Transverse colon (tissue), 4 donors: Measurements from ENCODE around the gene NPAP1. TPM values are rescaled to one million over a fixed set of nuclear protein-coding genes. Genes with fewer than 3 reads are reported as not detected.
"Not testable (repeated sequence)": the region's sequence is repeated elsewhere in the genome, so short reads cannot be mapped to it uniquely, and the experiment has no call there.

Experiments
- DNase-seq: peaks from one replicate; pipeline ENCODE4 v3.0.0-alpha.2; 2019
- H3K27ac ChIP-seq, 4 donors: fragments of 200-600 bp; sonication (generic); 2 replicates each; pipeline ENCODE4 v1.5.1; 2016 to 2018; ENCODE audit warnings: inconsistent platforms in 4 of 4
- H3K27me3 ChIP-seq: fragments of 200-600 bp; sonication (generic); 2 replicates; pipeline ENCODE4 v1.5.1; 2017; ENCODE audit warnings: inconsistent platforms
- H3K36me3 ChIP-seq, 4 donors: fragments of 200-600 bp; sonication (generic); 2 replicates each; pipeline ENCODE4 v1.5.1; 2017 to 2019; ENCODE audit warnings: inconsistent platforms in 4 of 4
- H3K4me1 ChIP-seq, 4 donors: fragments of 200-600 bp; sonication (generic); 2 replicates each; pipeline ENCODE4 v1.5.1; 2017 to 2020; ENCODE audit warnings: inconsistent platforms in 4 of 4
- H3K4me3 ChIP-seq, 4 donors: fragments of 200-600 bp; sonication (generic); 1 replicate in 1 of 4; 2 replicates in 3 of 4; pipeline versions ENCODE4 v1.5.1 to v1.6.1; 2017 to 2019; ENCODE audit warnings: inconsistent platforms in 4 of 4
- H3K9me3 ChIP-seq, 2 donors: fragments of 200-600 bp; sonication (generic); 2 replicates each; pipeline ENCODE4 v1.5.1; 2017 to 2019; ENCODE audit warnings: inconsistent platforms in 2 of 2
- CTCF ChIP-seq, 5 experiments: fragments of 200-600 bp in 3 of 5; fragments of 450-650 bp in 2 of 5; sonication (generic) in 3 of 5; IDR thresholded peaks; 1 replicate in 2 of 5; 2 replicates in 3 of 5; pipeline ENCODE4 v1.5.1; 2016 to 2017; ENCODE audit warnings: antibody characterized with exemption in 5 of 5, inconsistent platforms in 3 of 5, mild to moderate bottlenecking in 2 of 5, moderate library complexity in 1 of 5
- EP300 ChIP-seq: sonication (generic); formaldehyde crosslinking; IDR thresholded peaks from one replicate; pipeline ENCODE4 v1.6.1; 2017; ENCODE audit warnings: antibody characterized with exemption, low read depth
- POLR2A ChIP-seq: fragments of 450-650 bp; IDR thresholded peaks from one replicate; pipeline ENCODE4 v1.6.1; 2016; ENCODE audit warnings: antibody characterized with exemption, mild to moderate bottlenecking, moderate library complexity
- POLR2AphosphoS5 ChIP-seq, 3 donors: sonication (generic); formaldehyde crosslinking; IDR thresholded peaks; one replicate each; pipeline ENCODE4 v1.6.1; 2016; ENCODE audit warnings: antibody characterized with exemption in 3 of 3
- WGBS, 2 donors: methylation state at CpG; one replicate each; pipeline ENCODE4 v1.1.5; 2018; ENCODE audit warnings: low coverage in 1 of 2; 5-methylcytosine and 5-hydroxymethylcytosine counted together
- in situ Hi-C, 4 donors: fragments of 200-750 bp; cut with MboI; loops; one replicate each; pipeline versions ENCODE4 v1.15.0 to v1.15.1; 2017; ENCODE audit warnings: low sequenced_read_pairs in 3 of 4, low pct_ligation_motif_present in 1 of 4, low pct_unique_long_range_greater_than_20kb in 1 of 4
- intact Hi-C: fragments of 100-400 bp; cut with DNase I; formaldehyde crosslinking; loops from one replicate; pipeline ENCODE4 v1.15.1; 2023; ENCODE audit warnings: low total_unique reads
- total RNA-seq, 4 donors: library from RNA; depleted of rRNA; stranded (reverse); fragments of >200 nt; gene quantifications; one replicate each; pipeline ENCODE4 v1.1.0, GENCODE V29; 2016

Gene NPAP1
- under 1 TPM in 2 of 4 donors, not detected in 2; under 0.01 to 0.16 TPM for total RNA-seq

- Histone ChIP-seq H3K27me3 (no peaks in the 10 kb centered on the region), H3K4me1 (no peaks in the 10 kb centered on the region), H3K9me3 (peaks cover 0 to 3% of the 10 kb centered on the region in 2 donors), H3K4me3 (no peak within 1 kb of the TSS), H3K27ac (no peak within 1 kb of the TSS), H3K36me3 (no peaks in the 10 kb centered on the region)
- in situ Hi-C loops (no loop called here), intact Hi-C loops (no loop called here)
- DNase-seq = no peak
- no peak for TF ChIP-seq POLR2A
- TF ChIP-seq POLR2AphosphoS5 (IDR thresholded peaks at IDR 0.05) = no peak
- TF ChIP-seq CTCF (IDR thresholded peaks at IDR 0.05) = no peak
- no peak for TF ChIP-seq EP300
- 94 to 100% methylated on average over 2 to 42 of the region's 62 CpGs for WGBS, 2 donors
Measured at GRCh38 chr15:24675332-24676144, at the start of gene NPAP1. TSS of gene NPAP1 (plus strand) at chr15:24675775. CDS start at chr15:24675868, 93 bp downstream.

GRCh38 chr15:24627443-24627842 is 48.1 kb upstream of the NPAP1 start:
- no peaks in the 10 kb centered on the region for H3K36me3 ChIP-seq
- in situ Hi-C loops = no loop called here
- no peak overlapping the region for H3K27ac ChIP-seq
- H3K4me1 ChIP-seq = no peaks in the 10 kb centered on the region
- no peak for DNase-seq
- TF ChIP-seq POLR2A = no peak
- no peak for TF ChIP-seq CTCF (IDR thresholded peaks at IDR 0.05)
- intact Hi-C loops = no loop called here
- peaks cover 0 to 4% of the 10 kb centered on the region in 2 donors for H3K9me3 ChIP-seq
- WGBS, 2 donors = 49% methylated on average over 3 of the region's 3 CpGs; no CpG with 5 or more reads in 1 of the 2 donors
- H3K4me3 ChIP-seq = no peak overlapping the region
- H3K27me3 ChIP-seq = no peaks in the 10 kb centered on the region

GRCh38 chr15:24633082-24633481 is 42.5 kb upstream of the NPAP1 start:
- in situ Hi-C loops (no loop called here), intact Hi-C loops (no loop called here)
- DNase-seq = no peak
- Histone ChIP-seq H3K9me3 (peaks cover 0 to 12% of the 10 kb centered on the region in 2 donors), H3K36me3 (no peaks in the 10 kb centered on the region), H3K4me3 (no peak overlapping the region), H3K4me1 (no peaks in the 10 kb centered on the region), H3K27me3 (no peaks in the 10 kb centered on the region), H3K27ac (no peak overlapping the region)
- TF ChIP-seq CTCF (IDR thresholded peaks at IDR 0.05) = no peak
- TF ChIP-seq POLR2AphosphoS5 (IDR thresholded peaks at IDR 0.05) = no peak
- WGBS, 2 donors = 79 to 100% methylated on average over 2 to 4 of the region's 4 CpGs

GRCh38 chr15:24639412-24639811 is 36.2 kb upstream of the NPAP1 start:
- H3K36me3 ChIP-seq, H3K9me3 ChIP-seq, intact Hi-C loops, H3K27ac ChIP-seq, in situ Hi-C loops, H3K4me3 ChIP-seq, H3K27me3 ChIP-seq, DNase-seq, H3K4me1 ChIP-seq: not testable (repeated sequence)
- WGBS, 2 donors = 84% methylated on average over 11 of the region's 11 CpGs; no CpG with 5 or more reads in 1 of the 2 donors

- DNase-seq = no peak
- Histone ChIP-seq H3K4me1 (no peaks in the 10 kb centered on the region), H3K36me3 (no peaks in the 10 kb centered on the region), H3K27ac (no peak overlapping the region), H3K4me3 (no peak overlapping the region), H3K9me3 (peaks cover 0 to 3% of the 10 kb centered on the region in 2 donors), H3K27me3 (no peaks in the 10 kb centered on the region)
- no peak for TF ChIP-seq CTCF (IDR thresholded peaks at IDR 0.05)
- no peak for TF ChIP-seq POLR2AphosphoS5 (IDR thresholded peaks at IDR 0.05)
- TF ChIP-seq POLR2A = no peak
- TF ChIP-seq EP300 = no peak
- intact Hi-C loops = no loop called here
- in situ Hi-C loops = no loop called here
- WGBS, 2 donors = 71 to 80% methylated on average over 3 of the region's 3 CpGs
Measured at GRCh38 chr15:24645627-24646026, 29.9 kb upstream of the NPAP1 start.
